Mesenchymal stem cell (in vitro differentiated cells and primary cell): ENCODE results near the gene HCN4.
A peak's percentile ranks its signal among the peaks of the same experiment; 100 is the strongest.

Experiments used
- DNase-seq: peaks from one replicate; pipeline ENCODE4 v3.0.0-alpha.2; 2013
- H2AFZ ChIP-seq: one replicate; pipeline ENCODE4 v1.6.1; 2013; ENCODE audit warnings: low read depth, mild to moderate bottlenecking, control low read depth, inconsistent platforms, low read length, moderate library complexity
- H2AK5ac ChIP-seq: 2 replicates; pipeline ENCODE4 v1.6.1; 2013; ENCODE audit warnings: low read length, moderate library complexity, mild to moderate bottlenecking, inconsistent platforms; ENCODE audit not compliant: severe bottlenecking
- H2BK120ac ChIP-seq: one replicate; pipeline ENCODE4 v1.6.1; 2013; ENCODE audit warnings: low read depth, mild to moderate bottlenecking, inconsistent platforms, low read length, moderate library complexity
- H2BK12ac ChIP-seq, 2 experiments: one replicate each; pipeline ENCODE4 v1.6.1; 2013; ENCODE audit warnings: inconsistent platforms in 2 of 2, low read length in 2 of 2, mild to moderate bottlenecking in 2 of 2, moderate library complexity in 2 of 2, control low read depth in 1 of 2
- H2BK15ac ChIP-seq: one replicate; pipeline ENCODE4 v1.6.1; 2013; ENCODE audit warnings: mild to moderate bottlenecking, low read depth, inconsistent platforms; ENCODE audit not compliant: poor library complexity, severe bottlenecking
- H2BK5ac ChIP-seq: 2 replicates; pipeline ENCODE4 v1.6.1; 2013; ENCODE audit warnings: low read depth, mild to moderate bottlenecking, low read length, control low read depth, inconsistent platforms; ENCODE audit not compliant: poor library complexity, severe bottlenecking
- H3K14ac ChIP-seq, 2 experiments: one replicate each; pipeline ENCODE4 v1.6.1; 2013; ENCODE audit warnings: inconsistent platforms in 2 of 2, low read length in 2 of 2, control low read depth in 1 of 2, mild to moderate bottlenecking in 1 of 2, moderate library complexity in 1 of 2
- H3K18ac ChIP-seq, 2 experiments: one replicate each; pipeline ENCODE4 v1.6.1; 2013; ENCODE audit warnings: inconsistent platforms in 2 of 2, low read length in 2 of 2, control low read depth in 1 of 2, low read depth in 1 of 2, mild to moderate bottlenecking in 1 of 2
- H3K23ac ChIP-seq, 2 experiments: one replicate each; pipeline ENCODE4 v1.6.1; 2013; ENCODE audit warnings: inconsistent platforms in 2 of 2, low read length in 2 of 2, mild to moderate bottlenecking in 2 of 2, moderate library complexity in 2 of 2, control low read depth in 1 of 2
- H3K27ac ChIP-seq: 2 replicates; pipeline ENCODE4 v1.5.1; 2013; ENCODE audit warnings: mild to moderate bottlenecking, moderate library complexity, low read length, control low read depth, inconsistent platforms; ENCODE audit not compliant: poor library complexity, severe bottlenecking
- H3K27me3 ChIP-seq, 2 experiments: 2 replicates each; pipeline versions ENCODE4 v1.6.1 to v1.7.0; 2013; ENCODE audit warnings: low read length in 2 of 2, mild to moderate bottlenecking in 2 of 2, moderate library complexity in 2 of 2, control low read depth in 1 of 2, inconsistent platforms in 1 of 2; ENCODE audit not compliant: control insufficient read depth in 1 of 2, insufficient read depth in 1 of 2
- H3K36me3 ChIP-seq, 2 experiments: 2 replicates each; pipeline versions ENCODE4 v1.6.1 to v1.7.0; 2013; ENCODE audit warnings: low read length in 2 of 2, control low read depth in 1 of 2, inconsistent platforms in 1 of 2, low read depth in 1 of 2, mild to moderate bottlenecking in 1 of 2; ENCODE audit not compliant: insufficient read depth in 2 of 2, control insufficient read depth in 1 of 2
- H3K4ac ChIP-seq, 2 experiments: one replicate each; pipeline ENCODE4 v1.6.1; 2013; ENCODE audit warnings: inconsistent platforms in 2 of 2, low read length in 2 of 2, mild to moderate bottlenecking in 2 of 2, moderate library complexity in 2 of 2, control low read depth in 1 of 2, low read depth in 1 of 2
- H3K4me1 ChIP-seq: 2 replicates; pipeline ENCODE4 v1.6.1; 2013; ENCODE audit warnings: low read depth, low read length, control low read depth; ENCODE audit not compliant: control insufficient read depth, insufficient read depth
- H3K4me2 ChIP-seq: 2 replicates; pipeline ENCODE4 v1.6.1; 2013; ENCODE audit warnings: low read length, mild to moderate bottlenecking, inconsistent platforms; ENCODE audit not compliant: poor library complexity, severe bottlenecking
- H3K4me3 ChIP-seq, 2 experiments: 2 replicates each; pipeline versions ENCODE4 v1.5.1 to v1.7.0; 2013; ENCODE audit warnings: low read length in 2 of 2, mild to moderate bottlenecking in 2 of 2, control low read depth in 1 of 2, low read depth in 1 of 2; ENCODE audit not compliant: insufficient read depth in 1 of 2
- H3K79me1 ChIP-seq: replicated peaks from 2 replicates; pipeline ENCODE4 v1.6.1; 2013; ENCODE audit warnings: mild to moderate bottlenecking, control low read depth, low read length, inconsistent platforms; ENCODE audit not compliant: poor library complexity, severe bottlenecking
- H3K9ac ChIP-seq: 2 replicates; pipeline ENCODE4 v1.7.0; 2013; ENCODE audit warnings: mild to moderate bottlenecking, low read length, moderate library complexity
- H3K9me3 ChIP-seq: 2 replicates; pipeline ENCODE4 v1.7.0; 2013; ENCODE audit warnings: mild to moderate bottlenecking, low read length; ENCODE audit not compliant: control insufficient read depth
- H4K8ac ChIP-seq: one replicate; pipeline ENCODE4 v1.6.1; 2013; ENCODE audit warnings: inconsistent platforms, mild to moderate bottlenecking, low read length, moderate library complexity
- H4K91ac ChIP-seq: one replicate; pipeline ENCODE4 v1.6.1; 2013; ENCODE audit warnings: mild to moderate bottlenecking, low read length, inconsistent platforms
- WGBS: methylation state at CpG from one replicate; pipeline ENCODE4 v1.1.7; 2013; ENCODE audit warnings: mixed read lengths; 5-methylcytosine and 5-hydroxymethylcytosine counted together

HCN4 gene

DNA sequence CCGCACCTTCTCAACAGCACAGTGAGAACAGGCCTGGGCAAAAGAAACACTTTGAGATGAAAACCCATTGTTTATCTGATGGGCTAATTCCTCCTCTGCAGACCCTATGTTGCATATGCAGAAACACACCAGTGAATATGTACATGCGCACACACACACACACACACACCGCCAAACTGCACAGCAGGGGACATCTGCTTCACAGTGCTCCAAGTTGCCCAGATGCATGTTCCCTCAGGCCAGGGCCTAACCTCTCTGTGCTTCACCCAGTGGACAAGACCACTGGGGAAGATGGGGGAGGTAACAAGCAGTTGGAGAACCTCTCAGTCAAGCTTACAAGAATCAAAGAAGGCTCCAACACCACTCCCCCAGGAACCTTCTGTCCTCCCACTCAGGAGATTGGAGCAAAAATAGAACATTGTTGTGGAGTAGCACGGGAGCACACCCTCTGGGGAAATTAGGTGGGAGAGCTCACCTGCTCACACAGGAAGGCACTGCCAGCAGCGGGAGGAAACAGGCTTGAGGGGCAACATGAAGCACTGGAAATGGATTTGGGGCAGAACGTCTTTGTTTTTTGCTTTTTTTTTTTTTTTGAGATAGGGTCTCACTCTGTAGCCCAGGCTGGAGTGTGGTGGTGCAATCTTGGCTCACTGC, 13.0 kb downstream of the HCN4 start:
- Histone ChIP-seq H2BK5ac (no peak overlapping the region), H3K4me2 (no peak overlapping the region), H3K9ac (no peak overlapping the region), H3K36me3 (no peaks in the 10 kb centered on the region), H2BK120ac (no peak overlapping the region), H3K14ac (no peak overlapping the region), H3K27me3 (peaks cover 96 to 99% of the 10 kb centered on the region in 2 experiments), H2AK5ac (no peak overlapping the region), H3K4me1 (peaks cover 4% of the 10 kb centered on the region), H2BK15ac (no peak overlapping the region), H3K18ac (no peak overlapping the region), H2BK12ac (no peak overlapping the region), H3K9me3 (no peaks in the 10 kb centered on the region), H4K91ac (no peak overlapping the region), H3K23ac (no peak overlapping the region), H3K4ac (no peak overlapping the region), H2AFZ (no peak overlapping the region), H3K27ac (no peak overlapping the region), H4K8ac (no peak overlapping the region), H3K4me3 (no peak overlapping the region), H3K79me1 (no peaks in the 10 kb centered on the region)
- DNase-seq, result no peak
- 84% methylated on average over 5 of the region's 6 CpGs for WGBS

DNA sequence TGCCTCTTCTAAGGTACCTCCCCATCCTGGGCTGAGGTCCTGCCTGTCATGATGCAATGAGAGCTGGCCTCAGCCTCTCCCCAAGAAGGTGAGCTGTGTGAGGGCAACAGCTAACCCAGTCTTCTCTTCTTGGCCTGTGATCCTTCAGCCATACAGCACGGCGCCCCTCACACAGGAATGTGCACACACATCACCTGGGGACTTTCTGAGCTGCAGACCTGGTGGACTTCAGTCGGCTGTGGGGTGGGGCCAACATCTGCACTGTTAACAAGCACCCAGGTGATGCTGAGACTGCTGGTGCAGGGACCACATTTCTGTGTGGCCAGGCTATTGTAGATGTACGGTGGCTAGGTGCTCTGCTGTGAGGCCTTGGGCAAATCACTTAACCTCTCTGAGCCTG, 14.5 kb downstream of the HCN4 start:
- 95% methylated on average over 4 of the region's 4 CpGs for WGBS
- DNase-seq, result no peak
- no peaks in the 10 kb centered on the region for H3K36me3 ChIP-seq

GRCh38 chr15:73353734-73354133, 15.0 kb downstream of the HCN4 start:
- Histone ChIP-seq H3K4ac (no peak overlapping the region), H2BK120ac (no peak overlapping the region), H2AFZ (no peak overlapping the region), H3K79me1 (no peaks in the 10 kb centered on the region), H2BK5ac (no peak overlapping the region), H3K23ac (no peak overlapping the region), H2AK5ac (no peak overlapping the region), H3K4me1 (peaks cover 4% of the 10 kb centered on the region), H3K4me2 (no peak overlapping the region), H3K27me3 (peaks cover 95 to 99% of the 10 kb centered on the region in 2 experiments), H3K27ac (no peak overlapping the region), H3K36me3 (no peaks in the 10 kb centered on the region), H3K9me3 (no peaks in the 10 kb centered on the region), H4K8ac (no peak overlapping the region), H3K4me3 (no peak overlapping the region), H3K9ac (no peak overlapping the region), H4K91ac (no peak overlapping the region), H2BK15ac (no peak overlapping the region), H2BK12ac (no peak overlapping the region), H3K18ac (no peak overlapping the region), H3K14ac (peak overlapping the region in 1 of 2 experiments; percentile 29)
- DNase-seq, result no peak
- 5% methylated on average over 1 of the region's 3 CpGs for WGBS

More for the DNA sequence above, 14.5 kb downstream of the HCN4 start:
- no peak overlapping the region for H4K91ac ChIP-seq
- H3K4ac ChIP-seq, result no peak overlapping the region
- H3K4me2 ChIP-seq, result no peak overlapping the region
- no peak overlapping the region for H2BK12ac ChIP-seq
- H3K27me3 ChIP-seq, result peaks cover 97 to 99% of the 10 kb centered on the region in 2 experiments
- H3K9me3 ChIP-seq, result no peaks in the 10 kb centered on the region
- no peak overlapping the region for H3K4me3 ChIP-seq
- peak overlapping the region; percentile 29 for H2AFZ ChIP-seq
- H3K14ac ChIP-seq, result no peak overlapping the region
- no peaks in the 10 kb centered on the region for H3K79me1 ChIP-seq
- H3K27ac ChIP-seq, result no peak overlapping the region
- no peak overlapping the region for H4K8ac ChIP-seq
- no peak overlapping the region for H2BK5ac ChIP-seq
- H3K9ac ChIP-seq, result no peak overlapping the region
- H2AK5ac ChIP-seq, result no peak overlapping the region
- no peak overlapping the region for H2BK15ac ChIP-seq
- no peak overlapping the region for H2BK120ac ChIP-seq
- no peak overlapping the region for H3K18ac ChIP-seq
- no peak overlapping the region for H3K23ac ChIP-seq
- peaks cover 4% of the 10 kb centered on the region for H3K4me1 ChIP-seq

DNA sequence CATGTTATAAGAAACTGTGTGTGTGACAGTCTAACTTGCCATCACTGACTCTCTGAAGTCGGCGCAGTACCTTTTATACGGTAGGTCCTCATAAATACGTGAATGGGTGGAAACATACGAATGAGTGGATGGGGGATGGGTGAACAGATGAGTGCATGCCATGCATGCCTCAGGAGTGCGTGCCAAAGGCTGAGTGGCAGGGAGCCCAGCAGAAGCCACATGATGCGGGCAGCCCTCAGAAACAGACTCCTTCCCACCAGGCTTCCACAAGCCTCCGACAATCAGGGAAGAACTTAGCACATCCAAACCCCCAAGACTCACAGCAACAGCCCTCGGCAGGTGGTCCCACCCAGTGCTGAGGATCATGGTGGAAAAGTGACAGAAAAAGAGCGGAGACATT, 16.7 kb downstream of the HCN4 start:
- H3K14ac ChIP-seq, result no peak overlapping the region
- H3K4me2 ChIP-seq, result no peak overlapping the region
- H2BK12ac ChIP-seq, result no peak overlapping the region
- H4K8ac ChIP-seq, result no peak overlapping the region
- H3K23ac ChIP-seq, result no peak overlapping the region
- no peak overlapping the region for H2BK5ac ChIP-seq
- no peak overlapping the region for H2AK5ac ChIP-seq
- no peak overlapping the region for H4K91ac ChIP-seq
- no peak overlapping the region for H2AFZ ChIP-seq
- H3K9ac ChIP-seq, result no peak overlapping the region
- H3K27me3 ChIP-seq, result peaks cover 89 to 99% of the 10 kb centered on the region in 2 experiments
- no peak overlapping the region for H3K27ac ChIP-seq
- no peak for DNase-seq
- H3K4me1 ChIP-seq, result no peaks in the 10 kb centered on the region
- H3K4me3 ChIP-seq, result no peak overlapping the region
- H3K4ac ChIP-seq, result no peak overlapping the region
- H3K36me3 ChIP-seq, result no peaks in the 10 kb centered on the region
- no peaks in the 10 kb centered on the region for H3K79me1 ChIP-seq
- no peak overlapping the region for H2BK15ac ChIP-seq
- H3K9me3 ChIP-seq, result no peaks in the 10 kb centered on the region
- H3K18ac ChIP-seq, result no peak overlapping the region
- 86% methylated on average over 8 of the region's 10 CpGs for WGBS
- H2BK120ac ChIP-seq, result no peak overlapping the region
